Effector memory CD8-positive, alpha-beta T cell (primary cell): Measurements from ENCODE around the gene NFATC1.

ENCODE experiments used
- ATAC-seq: fragments of 150-1000 bp; cut with Tn5 transposase; replicated peaks from 2 replicates; pipeline ENCODE4 v1.10.0; 2021; ENCODE audit warnings: mild to moderate bottlenecking, moderate library complexity
- DNase-seq, 3 experiments: peaks; one replicate each; pipeline ENCODE4 v3.0.0; 2021
- H3K27ac Mint-ChIP-seq, 2 donors: one replicate each; pipeline ENCODE4 v1.8.0; 2022; ENCODE audit warnings: mild to moderate bottlenecking in 2 of 2, mixed read lengths in 2 of 2, moderate library complexity in 2 of 2
- H3K27me3 Mint-ChIP-seq, 2 donors: one replicate each; pipeline ENCODE4 v1.8.0; 2022; ENCODE audit warnings: mixed read lengths in 2 of 2
- H3K36me3 Mint-ChIP-seq: one replicate; pipeline ENCODE4 v1.8.0; 2022; ENCODE audit warnings: mild to moderate bottlenecking, moderate library complexity, mixed read lengths; ENCODE audit not compliant: insufficient read depth
- H3K4me1 Mint-ChIP-seq, 2 donors: one replicate each; pipeline ENCODE4 v1.8.0; 2022; ENCODE audit warnings: low read depth in 2 of 2, mixed read lengths in 2 of 2
- H3K4me3 Mint-ChIP-seq, 2 donors: one replicate each; pipeline ENCODE4 v1.8.0; 2022; ENCODE audit warnings: mild to moderate bottlenecking in 2 of 2, mixed read lengths in 2 of 2, moderate library complexity in 2 of 2
- H3K9me3 Mint-ChIP-seq, 2 donors: one replicate each; pipeline ENCODE4 v1.8.0; 2022; ENCODE audit warnings: mixed read lengths in 2 of 2

NFATC1 gene

DNA sequence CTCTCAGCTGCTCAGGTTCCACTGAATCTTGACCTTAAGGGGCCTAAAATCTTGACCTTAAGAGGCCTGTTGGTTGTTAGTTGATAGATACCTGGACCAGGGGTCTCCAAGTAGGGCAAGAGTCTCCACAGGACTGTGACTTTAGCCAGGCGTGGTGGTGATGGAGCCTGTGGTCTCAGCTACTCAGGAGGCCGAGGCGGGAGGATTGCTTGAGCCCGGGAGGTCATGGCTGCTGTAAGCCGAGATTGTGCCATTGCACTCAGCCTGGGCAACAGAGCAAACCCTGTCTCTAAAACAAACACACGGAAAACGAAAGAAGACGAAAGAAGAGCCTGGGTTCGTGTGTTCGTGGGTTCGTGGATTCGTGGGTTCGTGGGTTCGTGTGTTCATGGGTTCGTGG, 163.7 kb downstream of the NFATC1 start:
- ATAC-seq = no peak
- Mint-ChIP-seq H3K4me3 (no peak overlapping the region), H3K4me1 (no peaks in the 10 kb centered on the region), H3K27ac (no peak overlapping the region), H3K9me3 (no peaks in the 10 kb centered on the region), H3K36me3 (no peaks in the 10 kb centered on the region), H3K27me3 (no peaks in the 10 kb centered on the region)
- no peak for DNase-seq

DNA sequence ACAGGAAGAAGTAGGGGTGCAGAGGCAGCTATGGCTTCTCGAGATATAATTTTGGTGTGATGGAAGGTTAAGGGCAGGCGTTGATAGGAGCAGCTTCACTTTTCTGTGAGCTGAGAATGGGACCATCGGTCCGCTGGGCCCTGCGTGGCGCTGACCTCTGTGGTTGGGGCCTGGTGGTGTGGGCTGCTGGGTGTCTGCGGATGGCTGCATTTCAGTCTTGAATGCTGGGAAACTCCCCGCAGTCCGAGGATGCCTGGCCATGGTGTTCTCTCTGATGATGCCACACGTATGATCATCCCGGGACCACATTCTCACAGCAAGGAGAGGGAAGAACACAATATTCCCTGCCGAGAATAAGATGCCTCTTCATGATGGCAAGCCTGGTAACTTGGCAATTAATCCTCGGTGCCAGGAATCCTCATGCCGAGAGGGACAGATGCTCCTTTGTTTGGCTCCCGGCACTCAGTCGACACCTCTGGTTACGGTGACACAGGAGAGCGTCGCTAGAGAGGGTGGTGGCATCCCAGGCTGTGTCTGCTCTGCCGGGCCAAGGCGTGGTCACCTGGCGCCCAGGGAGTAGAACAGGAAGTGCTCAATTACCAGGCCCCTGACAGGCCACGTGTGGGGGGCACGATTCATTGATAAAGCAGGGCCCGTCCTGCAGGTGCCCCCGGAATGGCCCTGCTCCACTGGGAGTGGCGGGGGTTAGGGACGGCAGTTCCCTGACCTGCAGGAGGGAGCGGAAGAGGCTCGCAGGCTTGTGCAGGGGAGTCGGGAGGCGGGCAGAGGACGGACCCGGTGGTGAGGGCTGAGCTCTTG, 164.5 kb downstream of the NFATC1 start:
- Mint-ChIP-seq H3K4me1 (no peaks in the 10 kb centered on the region), H3K9me3 (no peaks in the 10 kb centered on the region), H3K27me3 (no peaks in the 10 kb centered on the region), H3K27ac (no peak overlapping the region), H3K4me3 (no peak overlapping the region), H3K36me3 (no peaks in the 10 kb centered on the region)
- no peak for DNase-seq
- ATAC-seq = no peak

DNA sequence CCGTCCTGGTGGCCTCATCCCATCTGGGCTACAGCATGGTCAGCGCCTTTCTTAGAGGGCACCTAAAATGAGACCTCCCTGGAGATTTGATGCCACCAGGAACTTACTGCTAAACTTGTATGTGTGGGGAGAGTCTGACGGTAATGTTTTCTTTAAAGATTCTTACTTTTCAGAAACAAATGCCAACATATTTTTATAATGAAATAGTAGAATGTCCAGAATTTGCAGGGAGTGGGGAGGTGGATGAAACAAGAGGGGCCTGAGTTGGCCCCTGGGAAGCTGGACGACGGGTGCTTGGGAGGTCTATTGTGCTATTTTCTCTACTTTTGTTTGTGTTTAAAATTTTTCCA, 165.1 kb downstream of the NFATC1 start:
- Mint-ChIP-seq H3K4me3 (no peak overlapping the region), H3K4me1 (no peaks in the 10 kb centered on the region), H3K27me3 (no peaks in the 10 kb centered on the region), H3K9me3 (no peaks in the 10 kb centered on the region), H3K36me3 (no peaks in the 10 kb centered on the region), H3K27ac (no peak overlapping the region)
- ATAC-seq (no peak), DNase-seq (no peak)

DNA sequence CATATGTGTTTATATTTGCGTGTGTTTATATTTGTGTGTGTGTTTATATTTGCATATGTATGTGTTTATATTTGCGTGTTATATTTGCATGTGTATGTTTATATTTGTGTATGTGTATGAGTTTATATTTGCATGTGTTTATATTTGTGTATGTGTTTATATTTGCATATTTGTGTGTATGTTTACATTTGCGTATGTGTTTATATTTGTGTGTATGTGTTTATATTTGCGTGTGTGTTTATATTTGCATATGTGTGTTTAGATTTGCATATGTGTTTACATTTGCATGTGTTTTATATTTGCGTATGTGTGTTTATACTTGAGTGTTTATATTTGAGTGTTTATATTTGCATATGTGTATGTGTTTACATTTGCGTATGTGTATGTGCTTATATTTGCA, 168.2 kb downstream of the NFATC1 start:
- H3K4me3 Mint-ChIP-seq = no peak overlapping the region
- no peak overlapping the region for H3K27ac Mint-ChIP-seq
- ATAC-seq = no peak

DNA sequence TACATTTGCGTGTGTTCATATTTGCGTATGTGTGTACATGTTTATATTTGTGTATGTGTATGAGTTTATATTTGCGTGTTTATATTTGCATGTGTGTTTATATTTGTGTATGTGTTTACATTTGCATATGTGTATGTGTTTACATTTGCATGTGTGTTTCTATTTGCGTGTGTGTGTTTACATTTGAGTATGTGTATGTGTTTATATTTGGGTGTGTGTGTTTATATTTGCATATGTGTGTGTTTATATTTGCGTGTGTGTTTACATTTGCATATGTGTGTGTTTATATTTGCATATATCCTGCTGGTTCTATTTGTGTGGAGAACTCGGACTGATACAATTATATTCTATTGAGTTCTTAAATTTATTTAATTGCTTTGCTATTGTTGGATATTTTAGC, 168.7 kb downstream of the NFATC1 start:
- Mint-ChIP-seq H3K4me1 (no peaks in the 10 kb centered on the region), H3K4me3 (no peak overlapping the region), H3K27me3 (peaks cover 7 to 34% of the 10 kb centered on the region in 2 donors), H3K9me3 (no peaks in the 10 kb centered on the region), H3K36me3 (no peaks in the 10 kb centered on the region), H3K27ac (no peak overlapping the region)
- no peak for DNase-seq
- ATAC-seq = no peak

More for the DNA sequence above, 168.2 kb downstream of the NFATC1 start:
- Mint-ChIP-seq H3K9me3 (no peaks in the 10 kb centered on the region), H3K27me3 (peaks cover 7 to 29% of the 10 kb centered on the region in 2 donors), H3K36me3 (no peaks in the 10 kb centered on the region), H3K4me1 (no peaks in the 10 kb centered on the region)
- no peak for DNase-seq

DNA sequence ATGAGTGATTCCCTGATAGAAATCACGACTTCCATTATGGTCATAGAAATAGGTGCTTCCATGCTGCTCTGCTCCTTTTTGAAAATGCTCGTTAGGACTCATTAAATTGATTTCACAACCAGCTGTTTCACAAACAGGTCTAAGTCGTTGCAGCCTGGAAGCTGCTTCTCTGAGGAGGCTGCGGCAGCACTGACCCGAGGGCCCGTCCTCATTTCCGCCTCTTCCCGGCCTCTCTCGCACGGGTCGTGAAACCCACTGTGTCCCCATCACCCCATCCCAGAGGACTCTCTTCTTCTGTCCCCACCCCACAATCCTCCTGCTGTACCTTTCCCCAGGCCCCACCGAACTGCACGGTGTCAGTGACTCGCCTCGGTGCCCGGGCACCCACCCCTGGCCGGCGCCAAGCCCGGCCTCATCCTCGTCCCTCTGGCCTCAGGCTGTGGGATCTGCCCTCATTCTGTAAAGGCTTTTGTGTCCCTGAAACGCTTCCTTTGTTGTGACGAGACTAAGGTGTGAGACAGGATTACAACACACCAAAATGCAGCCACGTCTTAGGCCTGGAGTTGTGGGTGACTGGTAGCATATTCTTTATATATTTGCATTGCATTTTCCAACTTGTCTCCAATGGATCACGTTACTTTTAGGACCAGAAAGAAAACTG, 171.2 kb downstream of the NFATC1 start:
- DNase-seq (no peak), ATAC-seq (no peak)
- Mint-ChIP-seq H3K27me3 (peaks cover 11 to 57% of the 10 kb centered on the region in 2 donors), H3K27ac (no peak overlapping the region), H3K4me1 (no peaks in the 10 kb centered on the region), H3K9me3 (peaks cover 0 to 4% of the 10 kb centered on the region in 2 donors), H3K4me3 (no peak overlapping the region), H3K36me3 (no peaks in the 10 kb centered on the region)

DNA sequence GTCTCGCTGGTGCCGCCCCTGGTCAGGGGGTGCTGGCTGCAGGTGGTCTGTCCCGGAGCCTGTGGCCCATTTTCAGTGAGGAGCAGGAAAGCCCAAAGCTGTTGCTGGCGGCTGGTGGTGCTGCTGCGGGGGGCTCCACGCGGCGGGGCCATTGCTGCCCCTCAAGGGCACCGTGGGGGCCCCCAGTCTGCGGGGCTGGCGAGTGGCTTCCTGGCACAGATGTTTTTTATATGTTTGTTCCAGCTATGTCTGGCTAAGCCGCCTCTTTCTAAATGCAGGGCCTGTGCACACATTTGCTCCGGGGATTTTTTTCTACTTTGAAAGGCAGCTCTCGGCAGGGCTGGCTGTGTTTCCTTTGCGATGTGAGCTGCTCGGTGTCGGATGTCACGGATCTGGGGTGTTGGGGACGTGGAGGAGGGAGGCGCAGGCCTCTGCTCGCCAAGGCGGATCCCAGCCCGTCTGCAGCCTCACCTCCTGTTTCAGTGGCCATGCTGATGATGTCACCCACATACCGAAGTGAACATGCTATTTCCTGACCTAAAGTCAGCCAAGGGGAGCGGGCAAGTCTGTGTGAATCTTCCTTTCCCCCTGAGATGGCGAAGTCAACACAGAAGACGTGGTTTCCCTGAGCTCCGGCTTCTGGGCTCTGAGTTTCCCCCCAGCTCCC, 171.9 kb downstream of the NFATC1 start:
- Mint-ChIP-seq H3K27me3 (peaks cover 16 to 60% of the 10 kb centered on the region in 2 donors), H3K9me3 (peaks cover 4 to 11% of the 10 kb centered on the region in 2 donors), H3K4me3 (no peak overlapping the region), H3K4me1 (no peaks in the 10 kb centered on the region), H3K27ac (no peak overlapping the region), H3K36me3 (no peaks in the 10 kb centered on the region)
- ATAC-seq (no peak), DNase-seq (no peak)

DNA sequence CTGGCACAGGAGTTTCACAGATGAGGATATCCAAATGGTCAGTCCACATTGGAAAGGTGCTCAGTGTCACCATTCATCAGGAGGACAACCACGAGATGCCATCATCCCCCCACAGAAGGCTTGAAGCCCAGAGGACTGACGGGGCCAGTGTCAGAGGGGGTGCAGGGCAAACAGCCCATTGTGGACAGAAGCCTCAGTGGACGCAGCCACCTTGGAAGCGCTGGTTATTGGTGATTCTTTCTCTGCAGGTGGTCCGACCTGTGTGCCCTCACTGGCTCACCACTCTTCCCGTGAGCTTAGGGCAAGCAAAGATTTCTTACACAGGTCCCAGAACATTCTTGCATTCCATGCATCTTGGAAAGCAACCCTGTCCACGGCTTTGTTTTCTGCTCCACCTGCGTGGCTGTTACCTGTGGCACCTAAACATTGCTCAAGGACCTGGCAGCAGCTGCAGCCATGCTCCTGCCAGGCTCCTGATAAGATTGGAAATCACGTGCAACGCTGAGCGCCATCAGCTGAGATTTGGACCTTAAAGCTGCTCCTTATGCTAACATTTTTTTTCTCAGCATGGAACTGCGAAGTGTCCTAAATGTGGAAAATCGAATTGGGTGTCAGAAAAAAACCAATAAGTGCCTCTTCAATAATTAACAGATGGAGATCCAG, 172.9 kb downstream of the NFATC1 start:
- no peak overlapping the region for H3K4me3 Mint-ChIP-seq

DNA sequence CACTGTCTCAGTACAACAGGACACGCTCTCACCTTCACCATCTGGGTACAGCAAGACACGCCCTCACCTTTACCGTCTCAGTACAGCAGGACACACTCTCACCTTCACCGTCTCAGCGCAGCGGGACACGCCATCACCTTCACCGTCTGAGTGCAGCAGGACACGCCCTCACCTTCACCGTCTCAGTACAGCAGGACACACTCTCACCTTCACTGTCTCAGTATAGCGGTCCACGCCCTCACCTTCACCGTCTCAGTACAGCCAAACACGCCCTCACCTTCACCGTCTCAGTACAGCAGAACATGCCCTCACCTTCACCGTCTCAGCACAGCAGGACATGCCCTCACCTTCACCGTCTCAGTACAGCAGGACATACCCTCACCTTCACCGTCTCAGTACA, 174.0 kb downstream of the NFATC1 start:
- H3K27ac Mint-ChIP-seq = no peak overlapping the region
- no peaks in the 10 kb centered on the region for H3K36me3 Mint-ChIP-seq
- H3K4me1 Mint-ChIP-seq = no peaks in the 10 kb centered on the region
- no peak overlapping the region for H3K4me3 Mint-ChIP-seq
- ATAC-seq (no peak), DNase-seq (no peak)
- peaks cover 16 to 60% of the 10 kb centered on the region in 2 donors for H3K27me3 Mint-ChIP-seq
- H3K9me3 Mint-ChIP-seq = peaks cover 8 to 22% of the 10 kb centered on the region in 2 donors

More for the DNA sequence above, 172.9 kb downstream of the NFATC1 start:
- Mint-ChIP-seq H3K4me1 (no peaks in the 10 kb centered on the region), H3K27me3 (peaks cover 16 to 60% of the 10 kb centered on the region in 2 donors), H3K9me3 (peaks cover 8 to 22% of the 10 kb centered on the region in 2 donors), H3K27ac (no peak overlapping the region), H3K36me3 (no peaks in the 10 kb centered on the region)
- no peak for DNase-seq
- no peak for ATAC-seq

DNA sequence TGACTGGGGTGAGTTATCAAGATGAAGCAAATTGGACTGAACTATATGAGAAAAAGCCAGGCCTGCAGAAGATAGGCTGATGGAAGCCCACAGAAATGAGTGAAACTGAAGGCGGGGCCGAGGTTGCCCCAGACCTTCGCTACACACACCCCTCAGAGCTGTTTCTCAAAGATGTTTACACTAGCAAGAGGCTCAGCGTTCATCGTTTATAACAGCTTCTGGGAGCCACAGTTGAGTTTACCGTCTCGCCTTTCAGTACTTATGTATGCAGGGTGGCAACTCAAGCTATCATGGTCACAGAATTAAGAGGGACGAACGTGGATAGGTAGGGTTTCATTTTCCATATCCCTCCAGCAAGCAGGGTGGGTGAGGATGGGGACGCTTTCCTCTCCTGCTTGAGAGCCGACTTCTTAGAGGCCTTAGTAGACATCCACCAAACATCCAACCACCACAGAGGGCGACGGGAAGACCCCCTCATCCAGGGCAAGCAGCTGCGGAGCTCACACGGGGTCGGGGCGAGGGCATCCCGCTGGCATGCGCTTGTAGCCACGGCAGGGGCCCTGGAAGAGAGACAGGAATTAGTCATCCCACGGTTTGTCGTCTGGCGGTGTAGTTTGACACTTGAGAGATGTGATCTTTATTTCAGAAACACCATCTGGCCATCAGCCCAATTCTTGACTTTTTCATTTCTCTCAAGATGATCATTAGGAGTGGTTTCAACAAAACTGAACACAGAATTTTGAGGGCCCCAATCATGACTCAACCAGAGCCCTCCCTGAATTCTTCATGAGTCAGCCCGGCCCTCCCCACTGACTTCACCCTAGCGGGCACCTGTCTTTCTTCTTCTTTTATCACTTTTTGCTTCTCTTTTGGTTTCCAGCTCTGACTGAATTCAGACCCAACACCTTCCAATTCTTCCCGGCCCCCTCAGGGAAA, 174.8 kb downstream of the NFATC1 start:
- Mint-ChIP-seq H3K4me3 (peak overlapping the region in 1 of 2 donors; percentile 34), H3K9me3 (peaks cover 8 to 22% of the 10 kb centered on the region in 2 donors), H3K36me3 (no peaks in the 10 kb centered on the region), H3K4me1 (peaks cover 0 to 4% of the 10 kb centered on the region in 2 donors), H3K27ac (no peak overlapping the region), H3K27me3 (peaks cover 16 to 60% of the 10 kb centered on the region in 2 donors)
- DNase-seq (no peak), ATAC-seq (no peak)

DNA sequence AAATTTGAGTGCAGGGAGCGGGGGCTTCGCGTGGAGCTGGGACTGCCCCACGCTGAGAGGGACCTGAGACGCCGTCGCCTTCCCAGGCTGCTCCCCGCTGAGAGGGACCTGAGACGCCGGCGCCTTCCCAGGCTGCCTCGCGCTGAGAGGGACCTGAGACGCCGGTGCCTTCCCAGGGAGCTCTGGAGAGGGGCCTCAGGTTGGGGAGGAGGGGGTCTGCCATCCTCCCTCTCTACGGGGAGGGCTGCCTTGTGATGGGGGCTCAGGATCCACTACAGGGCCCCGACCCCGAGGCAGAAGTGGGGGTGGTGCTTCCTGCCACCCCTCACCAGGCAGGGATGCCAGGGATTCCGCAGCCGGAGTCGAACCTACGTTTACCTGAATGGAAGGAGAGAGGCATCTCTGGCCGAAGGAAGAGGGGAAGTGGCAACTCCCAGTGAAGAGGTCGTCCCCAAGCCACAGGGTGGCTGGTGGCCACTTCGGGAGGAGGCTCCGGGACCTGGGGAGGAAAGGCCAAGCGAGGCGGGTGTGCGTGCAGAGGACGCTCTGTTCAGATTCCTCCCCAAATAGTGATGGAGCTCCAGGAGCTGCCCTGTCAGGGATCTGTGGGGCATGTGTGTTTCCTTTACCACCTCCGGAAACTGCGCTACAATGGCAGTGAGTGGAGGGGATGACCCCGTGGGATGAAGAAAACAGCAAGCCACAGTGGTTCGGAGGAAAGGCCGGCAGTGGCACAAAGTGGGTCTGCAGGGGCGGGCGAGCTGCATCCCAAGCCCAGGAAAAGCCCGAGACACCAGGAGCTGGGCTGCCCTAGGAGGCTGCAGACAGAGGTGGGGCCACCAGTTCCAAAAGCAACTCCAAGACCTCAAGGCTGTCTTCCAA, 175.7 kb downstream of the NFATC1 start:
- peaks cover 8 to 22% of the 10 kb centered on the region in 2 donors for H3K9me3 Mint-ChIP-seq
- peaks cover 16 to 55% of the 10 kb centered on the region in 2 donors for H3K27me3 Mint-ChIP-seq
- ATAC-seq (no peak), DNase-seq (no peak)
- peaks cover 0 to 4% of the 10 kb centered on the region in 2 donors for H3K4me1 Mint-ChIP-seq
- H3K36me3 Mint-ChIP-seq = peaks cover 3% of the 10 kb centered on the region
- H3K27ac Mint-ChIP-seq = no peak overlapping the region
- H3K4me3 Mint-ChIP-seq = no peak overlapping the region
